A549 treated with CORT108297 at 1 μM for 4 hours (cell line): ENCODE results near the gene GNG7. TPM values are rescaled to one million over a fixed set of nuclear protein-coding genes. Genes with fewer than 3 reads are reported as not detected.

Source experiments
- total RNA-seq: library from RNA; stranded (reverse); fragments of 200-300 nt; extraction: Qiagen RNA extraction; gene quantifications from 5 replicates; pipeline ENCODE4 v1.2.3, GENCODE V29; 2022

The GNG7 gene
- 0.03 to 0.07 TPM (median 0.04 TPM) in 5 replicates for total RNA-seq

DNA sequence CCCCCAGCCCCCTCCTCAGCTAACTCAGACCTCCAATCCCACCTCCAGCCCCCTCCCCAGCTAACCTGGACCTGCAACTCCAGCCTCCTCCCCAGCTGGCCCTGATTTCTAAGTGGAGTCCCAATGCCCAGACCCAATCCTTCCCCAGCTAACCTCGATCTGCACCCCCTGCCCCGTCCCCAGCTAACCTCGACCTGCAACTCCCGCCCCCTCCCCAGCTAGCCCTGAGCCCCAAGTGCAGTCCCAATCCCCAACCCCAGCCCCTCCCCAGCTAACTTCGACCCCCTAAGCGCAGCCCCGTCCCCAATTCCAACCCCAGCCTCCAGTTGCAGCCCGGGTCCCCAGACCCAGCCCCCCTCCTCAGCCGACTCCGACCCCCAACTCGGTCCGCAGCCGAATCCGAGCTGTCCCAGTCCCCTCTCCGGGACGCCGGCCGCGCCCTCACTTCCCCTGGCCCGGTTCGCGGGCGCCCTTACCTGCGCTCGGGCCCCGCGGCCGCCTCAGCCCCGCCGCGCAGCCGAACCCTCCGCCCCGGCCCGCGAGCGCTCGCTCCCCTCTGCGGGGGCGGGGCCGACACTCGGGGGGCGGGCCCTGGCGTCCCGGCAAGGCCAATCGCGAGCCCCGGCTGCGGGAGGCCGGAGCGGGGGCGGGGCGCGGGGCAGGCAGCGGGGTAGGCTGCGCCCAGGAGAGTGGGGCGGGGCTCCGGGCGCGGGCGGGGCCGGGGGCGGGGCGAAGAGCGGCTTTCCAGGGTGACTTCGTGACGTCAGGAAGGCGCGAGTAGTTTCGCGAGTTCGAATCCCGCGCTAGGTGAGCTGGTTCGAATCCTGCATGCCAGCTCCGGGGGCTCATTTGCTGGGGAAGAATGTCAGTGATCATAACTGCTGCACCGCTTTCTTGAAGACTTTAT is at the start of gene GNG7:
Gene GNG7 (minus strand): TSS at position 525 of the 907 bp plus-strand sequence. CDS start 182,006 bp downstream, outside the sequence.

DNA sequence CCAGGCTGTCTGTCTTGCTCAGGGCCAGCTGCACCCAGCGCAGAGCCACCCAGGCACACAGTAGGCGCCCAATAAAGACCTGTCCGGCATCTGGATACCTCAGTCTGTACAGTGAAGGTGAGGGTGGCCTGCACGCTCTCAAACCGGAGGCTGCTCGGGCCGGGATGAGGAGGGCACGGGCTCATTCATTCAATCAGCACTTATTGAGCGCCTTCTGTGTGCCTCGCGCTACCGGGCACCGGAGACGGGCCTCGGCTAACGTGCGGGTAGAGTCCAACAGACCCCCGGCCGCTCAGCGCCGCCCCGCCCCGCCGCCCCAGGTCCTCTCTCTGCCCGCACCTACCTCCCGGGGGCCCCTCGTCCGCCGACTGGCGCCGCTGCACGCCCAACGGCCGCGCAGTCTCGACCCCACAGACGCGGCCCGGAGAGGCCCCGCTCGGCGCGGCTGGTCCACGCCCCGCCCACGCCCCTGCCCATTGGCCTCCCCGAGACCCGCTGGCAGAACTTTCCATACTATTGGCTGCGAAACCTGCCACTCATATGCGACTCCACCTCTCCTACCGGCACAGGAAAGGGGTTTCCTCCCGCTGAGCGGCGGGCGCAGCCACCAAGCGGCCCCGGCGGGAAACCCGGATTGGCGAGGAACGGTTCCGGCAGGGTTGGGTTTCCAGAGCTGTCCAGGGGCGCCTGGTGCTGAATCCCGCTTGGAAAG is 37.3 kb upstream of the GNG7 start, which contains the start of gene SLC39A3:
Gene SLC39A3 (minus strand): TSS at position 416 of the 712 bp plus-strand sequence. CDS start 2,760 bp downstream, outside the sequence.

DNA sequence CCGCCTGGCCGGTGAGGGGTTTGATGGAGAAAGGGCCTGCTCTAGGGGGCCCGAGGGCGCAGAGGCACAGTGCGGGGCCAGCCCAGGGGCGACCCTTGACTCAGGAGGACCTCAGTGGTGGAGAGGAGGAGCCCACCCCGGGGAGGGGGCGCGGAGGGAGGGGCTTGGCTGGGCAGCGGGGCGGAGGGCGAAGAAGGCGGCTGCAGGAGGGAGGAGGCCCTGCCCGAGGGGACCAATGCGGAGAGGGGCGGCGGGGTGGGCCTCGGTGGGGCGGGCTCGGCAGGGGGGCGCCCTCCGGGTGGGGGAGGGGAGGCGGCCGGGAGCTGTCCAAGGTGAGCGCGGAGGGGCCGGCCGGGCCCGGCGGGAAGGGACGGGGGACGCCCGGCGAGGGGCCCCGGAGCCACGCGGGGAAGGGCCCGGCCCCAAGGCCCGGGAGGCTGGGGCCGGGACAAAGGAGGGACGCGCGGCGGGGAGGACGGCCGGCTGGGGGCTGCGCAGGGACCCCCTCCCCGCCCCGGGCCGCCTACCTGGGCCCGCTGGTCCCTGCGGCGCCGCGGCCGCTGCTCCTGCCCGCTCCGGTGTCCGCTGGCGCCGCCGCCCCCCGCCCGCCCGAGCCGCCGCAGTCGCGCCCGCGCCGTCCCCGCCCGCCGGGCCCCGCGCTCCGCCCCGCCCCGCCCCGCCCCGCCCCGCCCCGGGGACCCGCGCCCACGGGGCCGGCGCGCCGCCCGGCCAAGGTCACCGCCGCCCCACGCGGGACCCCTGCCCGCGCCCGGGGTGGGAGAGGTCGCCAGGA is 18.5 kb upstream of the GNG7 start, which contains the start of gene DIRAS1:
Gene DIRAS1 (minus strand): TSS at position 596 of the 793 bp plus-strand sequence. CDS start 3,566 bp downstream, outside the sequence.

DNA sequence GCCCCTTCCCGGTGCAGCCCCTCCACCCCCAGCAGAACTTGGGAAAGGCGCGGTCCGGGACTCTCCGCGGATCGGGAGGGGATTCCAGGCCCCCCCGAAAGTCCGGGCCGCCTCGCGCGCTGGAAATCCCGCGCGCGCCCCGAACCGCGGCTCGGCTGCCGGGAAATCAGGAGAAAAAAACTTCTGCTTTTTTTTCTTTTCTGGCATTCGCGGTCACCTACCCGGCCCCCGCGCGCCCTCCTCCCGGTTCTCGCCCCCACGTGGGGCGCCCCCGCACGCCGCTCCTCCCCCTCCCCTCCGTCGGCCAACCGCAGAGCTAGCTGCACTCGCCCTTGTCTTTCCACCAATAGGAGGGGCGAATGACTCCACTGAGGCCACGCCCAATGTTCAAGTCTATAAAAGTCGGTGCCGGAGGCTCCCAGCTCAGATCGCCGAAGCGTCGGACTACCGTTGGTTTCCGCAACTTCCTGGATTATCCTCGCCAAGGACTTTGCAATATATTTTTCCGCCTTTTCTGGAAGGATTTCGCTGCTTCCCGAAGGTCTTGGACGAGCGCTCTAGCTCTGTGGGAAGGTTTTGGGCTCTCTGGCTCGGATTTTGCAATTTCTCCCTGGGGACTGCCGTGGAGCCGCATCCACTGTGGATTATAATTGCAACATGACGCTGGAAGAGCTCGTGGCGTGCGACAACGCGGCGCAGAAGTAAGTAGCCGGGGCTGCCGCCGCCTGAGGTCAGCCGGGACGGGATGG is 226.6 kb downstream of the GNG7 start, which contains the start of gene GADD45B:
Gene GADD45B (plus strand): TSS at position 426 of the 749 bp plus-strand sequence. CDS start 232 bp downstream, at position 658.

Other genes with a start within 250 kb of the GNG7 start
- gene LMNB2, start 245.7 kb downstream of the GNG7 start, total RNA-seq: 60.0 to 85.9 TPM (median 79.1 TPM) in 5 replicates
- gene GADD45B, start 226.6 kb downstream of the GNG7 start, total RNA-seq: 46.4 to 60.8 TPM (median 52.8 TPM) in 5 replicates
- 3.1 to 4.8 TPM (median 4.2 TPM) in 5 replicates for gene DIRAS1, start 18.7 kb upstream of the GNG7 start, total RNA-seq
- 20.6 to 31.3 TPM (median 30.1 TPM) in 5 replicates for gene SLC39A3, start 37.3 kb upstream of the GNG7 start, total RNA-seq
- gene SGTA, start 80.6 kb upstream of the GNG7 start, total RNA-seq: 60.2 to 85.6 TPM (median 74.6 TPM) in 5 replicates
- 77.7 to 111 TPM (median 105 TPM) in 5 replicates for gene THOP1, start 82.8 kb upstream of the GNG7 start, total RNA-seq
- 0.59 to 1.4 TPM (median 1.2 TPM) in 5 replicates for gene ZNF554, start 117.2 kb upstream of the GNG7 start, total RNA-seq
- gene ZNF555, start 138.8 kb upstream of the GNG7 start, total RNA-seq: 1.1 to 3.1 TPM (median 2.3 TPM) in 5 replicates
- gene ZNF556, start 164.6 kb upstream of the GNG7 start, total RNA-seq: 0.01 to 0.14 TPM (median 0.02 TPM) in 3 of 5 replicates, not detected in the others
- 1.7 to 2.7 TPM (median 2.0 TPM) in 5 replicates for gene ZNF57, start 198.2 kb upstream of the GNG7 start, total RNA-seq
- 1.4 to 2.1 TPM (median 1.7 TPM) in 5 replicates for gene ZNF77, start 242.3 kb upstream of the GNG7 start, total RNA-seq